K562 (cell line): ENCODE measurements around the gene TSGA10IP. TPM values are rescaled to one million over a fixed set of nuclear protein-coding genes. Genes with fewer than 3 reads are reported as not detected.

Experiments used
- ATAC-seq: fragments of 200-7000 bp; cut with Tn5 transposase; 3 replicates; pipeline ENCODE4 v1.9.1; 2020; ENCODE audit warnings: moderate library complexity
- BruUV-seq: library from RNA; stranded (reverse); fragments of 400-500 nt; replicated peaks from 2 replicates; lab custom pipeline; 2021; lab: Mats Ljungman, UMichigan
- CTCF ChIA-PET: fragments of 300-600 bp; formaldehyde crosslinking; extraction: SDS; loops from one replicate; lab custom pipeline; 2021; ENCODE audit warnings: low intra/inter-chr PET ratio; lab: Yijun Ruan, JAX
- POLR2A ChIA-PET: fragments of 300-600, 350-650 bp; sonication (Branson Sonifier 250); formaldehyde crosslinking; extraction: SDS; loops from one replicate; lab custom pipeline; 2021; ENCODE audit warnings: antibody characterized with exemption, inconsistent platforms; lab: Yijun Ruan, JAX
- DNase-seq, 4 experiments: peaks; one replicate each; pipeline versions ENCODE4 v3.0.0 to v3.0.0-alpha.2; 2011 to 2018; ENCODE audit warnings: low spot score in 3 of 4, mixed read lengths in 3 of 4; ENCODE audit errors: extremely low read depth in 1 of 4
- FAIRE-seq: peaks from 2 replicates; lab custom pipeline; 2011; peaks lifted over from hg19 to GRCh38; lab: Jason Lieb, UNC
- H2AFZ ChIP-seq: 2 replicates; pipeline ENCODE4 v1.6.0; 2011; ENCODE audit warnings: low read depth, low read length, control low read depth, inconsistent platforms
- H3K27ac ChIP-seq: fragments of 200-600 bp; 3 replicates; pipeline ENCODE4 v1.8.0; 2011; ENCODE audit warnings: low read depth, mild to moderate bottlenecking, control low read depth, inconsistent platforms, low read length, moderate library complexity, mixed read lengths; ENCODE audit errors: extremely low read depth
- H3K27me3 ChIP-seq, 2 experiments: fragments of 300-600 bp in 1 of 2; 2 replicates in 1 of 2; 3 replicates in 1 of 2; pipeline versions ENCODE4 v1.6.0 to v1.8.0; 2011; ENCODE audit warnings: inconsistent platforms in 2 of 2, low read length in 2 of 2, mild to moderate bottlenecking in 1 of 2, mixed read lengths in 1 of 2, moderate library complexity in 1 of 2; ENCODE audit not compliant: control insufficient read depth in 2 of 2, insufficient read depth in 2 of 2
- H3K36me3 ChIP-seq: fragments of 300-600 bp; 3 replicates; pipeline ENCODE4 v1.8.0; 2011; ENCODE audit warnings: mild to moderate bottlenecking, low read length, inconsistent platforms; ENCODE audit not compliant: control insufficient read depth, insufficient read depth
- H3K4me1 ChIP-seq, 2 experiments: fragments of 200-600 bp in 1 of 2; replicated peaks in 1 of 2; 2 replicates in 1 of 2; 3 replicates in 1 of 2; pipeline versions ENCODE4 v1.5.1 to v1.8.0; 2011; ENCODE audit warnings: inconsistent platforms in 2 of 2, low read length in 2 of 2, mild to moderate bottlenecking in 1 of 2, mixed read lengths in 1 of 2, moderate library complexity in 1 of 2; ENCODE audit not compliant: control insufficient read depth in 2 of 2, insufficient read depth in 2 of 2
- H3K4me2 ChIP-seq: 2 replicates; pipeline ENCODE4 v1.6.1; 2011; ENCODE audit warnings: low read length, control low read depth, inconsistent platforms, mixed read lengths; ENCODE audit not compliant: insufficient read depth
- H3K4me3 ChIP-seq: fragments of 200-600 bp; sonication (generic), shearing (Covaris generic); 2 replicates; pipeline ENCODE4 v1.5.1; 2016; ENCODE audit warnings: control low read depth, inconsistent platforms
- H3K79me2 ChIP-seq: fragments of 200-600 bp; 3 replicates; pipeline ENCODE4 v1.8.0; 2011; ENCODE audit warnings: low read length, inconsistent platforms; ENCODE audit not compliant: control insufficient read depth, insufficient read depth
- H3K9ac ChIP-seq, 2 experiments: 2 replicates each; pipeline versions ENCODE4 v1.6.0 to v1.6.1; 2011; ENCODE audit warnings: low read depth in 2 of 2, low read length in 2 of 2, control low read depth in 1 of 2, inconsistent platforms in 1 of 2, mild to moderate bottlenecking in 1 of 2, mixed read lengths in 1 of 2; ENCODE audit not compliant: insufficient read depth in 1 of 2
- H3K9me1 ChIP-seq: one replicate; pipeline ENCODE4 v1.6.0; 2011; ENCODE audit warnings: inconsistent platforms, mild to moderate bottlenecking, low read length, moderate library complexity; ENCODE audit not compliant: control insufficient read depth, insufficient read depth
- H3K9me3 ChIP-seq: replicated peaks from 2 replicates; pipeline ENCODE4 v1.5.1; 2011; ENCODE audit warnings: low read depth, low read length, inconsistent platforms; ENCODE audit not compliant: control insufficient read depth, insufficient read depth
- H4K20me1 ChIP-seq: replicated peaks from 2 replicates; pipeline ENCODE4 v1.6.1; 2011; ENCODE audit warnings: low read length, inconsistent platforms, mixed read lengths; ENCODE audit not compliant: control insufficient read depth, insufficient read depth
- FOXA3 ChIP-seq, 2 experiments: fragments of 450-650 bp in 1 of 2; sonication (generic) in 1 of 2; formaldehyde crosslinking; IDR thresholded peaks in 1 of 2; conservative IDR thresholded peaks in 1 of 2; 2 replicates each; pipeline versions ENCODE4 v1.4.0 to v1.8.0; 2020 to 2022; ENCODE audit warnings: mild to moderate bottlenecking in 2 of 2, missing genetic modification reagents in 1 of 2
- KDM1A ChIP-seq, 2 experiments: fragments of 450-650 bp; IDR thresholded peaks; 2 replicates each; pipeline ENCODE4 v1.6.1; 2016; ENCODE audit warnings: mild to moderate bottlenecking in 2 of 2
- NFIC ChIP-seq: fragments of 450-650 bp; IDR thresholded peaks from 2 replicates; pipeline ENCODE4 v1.6.1; 2017; ENCODE audit warnings: mild to moderate bottlenecking, inconsistent platforms
- RBFOX2 ChIP-seq: fragments of 200-400 bp; formaldehyde crosslinking; IDR thresholded peaks from 2 replicates; pipeline ENCODE4 v1.6.1; 2017; ENCODE audit warnings: low read depth, mild to moderate bottlenecking, low read length, moderate library complexity
- SIN3B ChIP-seq: fragments of 450-650 bp; IDR thresholded peaks from 2 replicates; pipeline ENCODE4 v1.6.1; 2017; ENCODE audit warnings: low read depth, mild to moderate bottlenecking, moderate library complexity
- WGBS: fragments of 100-300 bp; shearing (Covaris generic); methylation state at CpG from one replicate; pipeline ENCODE4 v1.1.6; 2016; ENCODE audit warnings: low coverage, mixed read lengths; ENCODE audit not compliant: insufficient coverage; ENCODE audit errors: missing lambda C conversion rate; 5-methylcytosine and 5-hydroxymethylcytosine counted together
- in situ Hi-C: fragments of 300-500 bp; cut with MboI; formaldehyde crosslinking; loops from 4 replicates; pipeline ENCODE4 v1.15.0; 2018; ENCODE audit warnings: inconsistent platforms, mixed read lengths
- intact Hi-C: fragments of 100-400 bp; cut with micrococcal nuclease; formaldehyde crosslinking; loops from 2 replicates; pipeline ENCODE4 v1.14.2; 2022
- polyA plus RNA-seq, 8 experiments: library from polyadenylated mRNA; depleted of rRNA in 4 of 8; stranded (reverse) in 5 of 8; unstranded in 3 of 8; fragments of >200 nt; fragmentation: Nextera tagmentation in 2 of 8; fragmentation: Illumina TruSeq in 1 of 8; extraction: Ambion mirVana in 2 of 8; extraction: Trizol in 1 of 8; gene quantifications; 2 replicates each; pipeline versions ENCODE4 v1.2.1 to v1.2.3, GENCODE V29; 2011 to 2014; ENCODE audit warnings: inconsistent platforms in 1 of 8, missing spikeins in 1 of 8
- total RNA-seq, 7 experiments: library from RNA; depleted of rRNA in 6 of 7; stranded (reverse); fragments of >200 nt in 6 of 7; fragmentation: Illumina TruSeq in 2 of 7; extraction: Trizol in 2 of 7; gene quantifications; 2 replicates each; pipeline versions ENCODE4 v1.2.1 to v1.2.3, GENCODE V29; 2011 to 2021; ENCODE audit warnings: low replicate concordance in 1 of 7

Gene TSGA10IP
- total and polyA plus RNA-seq, 9 of the 15 experiments (the other 6 are each of a cell fraction or from before 2014, with no cell fraction given) = not detected

GRCh38 chr11:65920372-65920802 lies 24.9 kb upstream of the TSGA10IP start:
- Histone ChIP-seq H3K4me1 (peaks cover 21 to 58% of the 10 kb centered on the region in 2 experiments), H3K9me1 (no peaks in the 10 kb centered on the region), H3K79me2 (peaks cover 31% of the 10 kb centered on the region), H3K4me3 (peak overlapping the region; percentile 98), H3K36me3 (peaks cover 31% of the 10 kb centered on the region; the same call in 1 of the 3 replicates), H4K20me1 (no peaks in the 10 kb centered on the region), H3K27ac (no peak overlapping the region), H3K4me2 (peak overlapping the region; percentile 75), H2AFZ (no peak overlapping the region; the same call in 1 of the 2 replicates), H3K9me3 (no peaks in the 10 kb centered on the region), H3K9ac (peak overlapping the region; percentile 46 to 91; a peak in 3 of 4 replicates), H3K27me3 (no peaks in the 10 kb centered on the region)
- intact Hi-C loops = no loop called here
- ChIA-PET CTCF (no interaction called here), POLR2A (interaction anchor here (1.3 kb wide), 1 partner anchor 30 kb away, joined by 4 read pairs; the partner anchor contains the start of gene CCDC85B)
- no TSS peak for BruUV-seq
- TF ChIP-seq RBFOX2 = peak; percentile 54
- no peak for TF ChIP-seq SIN3B
- 0 out of 4 replicates have a peak, but pooled peaks of 1 of the 2 experiments have one; percentile 7 for TF ChIP-seq FOXA3 (CRISPR knock-in tag; conservative IDR thresholded peaks at IDR 0.05 in 1 of 2, IDR thresholded peaks at IDR 0.05 in 1 of 2)
- peak; percentile 67 for TF ChIP-seq NFIC
- FAIRE-seq = no peak
- no peak for DNase-seq
- ATAC-seq = no peak
- in situ Hi-C loops = no loop called here
- 77% methylated on average over 15 of the region's 15 CpGs for WGBS

GRCh38 chr11:65921033-65921555 lies 24.2 kb upstream of the TSGA10IP start:
- in situ Hi-C loops (no loop called here), intact Hi-C loops (no loop called here)
- 81% methylated on average over 5 of the region's 12 CpGs for WGBS
- Histone ChIP-seq H3K4me3 (no peak overlapping the region), H2AFZ (no peak overlapping the region), H3K27ac (no peak overlapping the region), H4K20me1 (no peaks in the 10 kb centered on the region), H3K79me2 (peaks cover 31% of the 10 kb centered on the region)
- FAIRE-seq = no peak
- no peak for TF ChIP-seq KDM1A (IDR thresholded peaks at IDR 0.05)
- TF ChIP-seq, all 486 proteins: peak for 0
- ATAC-seq = no peak
- no peaks in the 10 kb centered on the region for H3K9me3 ChIP-seq
- peak overlapping the region in 1 of 2 experiments; percentile 91; a peak in 1 of 4 replicates for H3K9ac ChIP-seq
- no peak for DNase-seq
- peaks cover 15 to 51% of the 10 kb centered on the region in 2 experiments for H3K4me1 ChIP-seq
- no peaks in the 10 kb centered on the region for H3K9me1 ChIP-seq
- H3K27me3 ChIP-seq = no peaks in the 10 kb centered on the region
- BruUV-seq = no TSS peak
- H3K4me2 ChIP-seq = no peak overlapping the region
- POLR2A ChIA-PET = interaction anchor here (1.3 to 1.9 kb wide), 2 partner anchors 21 to 30 kb away, joined by 4 to 13 read pairs; partner anchors contain the start of genes CCDC85B and FOSL1
- CTCF ChIA-PET = no interaction called here
- H3K36me3 ChIP-seq = peaks cover 31% of the 10 kb centered on the region; the same call in 1 of the 3 replicates
